Thymus (tissue), 11 donors: Measurements from ENCODE around the gene CDH13. TPM values are rescaled to one million over a fixed set of nuclear protein-coding genes. Genes with fewer than 3 reads are reported as not detected.

Experiments used
- DNase-seq, 9 donors: peaks; one replicate each; pipeline ENCODE4 v3.0.0-alpha.2; 2013; ENCODE audit warnings: low spot score in 9 of 9, low read depth in 6 of 9, missing footprints in 1 of 9
- H3K27ac ChIP-seq, 2 donors: one replicate each; pipeline ENCODE4 v1.5.1; 2013; ENCODE audit warnings: control low read depth in 1 of 2, low read depth in 1 of 2, low read length in 1 of 2, mild to moderate bottlenecking in 1 of 2, moderate library complexity in 1 of 2
- H3K27me3 ChIP-seq, 2 donors: one replicate each; pipeline ENCODE4 v1.5.1; 2013; ENCODE audit warnings: low read length in 1 of 2; ENCODE audit not compliant: control insufficient read depth in 2 of 2, insufficient read depth in 1 of 2
- H3K36me3 ChIP-seq, 2 donors: one replicate each; pipeline ENCODE4 v1.5.1; 2013; ENCODE audit warnings: low read length in 1 of 2, mild to moderate bottlenecking in 1 of 2, moderate library complexity in 1 of 2; ENCODE audit not compliant: control insufficient read depth in 2 of 2, insufficient read depth in 2 of 2
- H3K4me1 ChIP-seq, 2 donors: one replicate each; pipeline ENCODE4 v1.5.1; 2013; ENCODE audit warnings: low read length in 2 of 2; ENCODE audit not compliant: control insufficient read depth in 2 of 2, insufficient read depth in 2 of 2
- H3K4me3 ChIP-seq, 2 donors: one replicate each; pipeline ENCODE4 v1.5.1; 2013; ENCODE audit warnings: low read length in 2 of 2, control low read depth in 1 of 2, mild to moderate bottlenecking in 1 of 2
- H3K9me3 ChIP-seq, 2 donors: one replicate each; pipeline ENCODE4 v1.5.1; 2013; ENCODE audit warnings: low read length in 1 of 2, mild to moderate bottlenecking in 1 of 2; ENCODE audit not compliant: control insufficient read depth in 2 of 2, insufficient read depth in 1 of 2
- WGBS: extraction: QIAGEN DNeasy Blood & Tissue Kit; methylation state at CpG from one replicate; pipeline ENCODE4 v1.1.7; 2013; 5-methylcytosine and 5-hydroxymethylcytosine counted together
- polyA plus RNA-seq: library from polyadenylated mRNA; stranded (reverse); fragments of 200-250 nt; gene quantifications from one replicate; pipeline ENCODE4 v1.2.3, GENCODE V29; 2013
- total RNA-seq: library from RNA; stranded (reverse); fragments of 120-200 nt; gene quantifications from one replicate; pipeline ENCODE4 v1.2.4, GENCODE V29; 2013
- donor health status: healthy.

The CDH13 gene
- total and polyA plus RNA-seq, 2 donors: 1.5 to 3.7 TPM

GRCh38 chr16:82783933-82784572 lies 157.3 kb downstream of the CDH13 start:
- no peak overlapping the region for H3K27ac ChIP-seq
- DNase-seq: no peak
- no peak overlapping the region for H3K4me3 ChIP-seq
- no peaks in the 10 kb centered on the region for H3K36me3 ChIP-seq
- WGBS: 69% methylated on average over 8 of the region's 8 CpGs
- H3K9me3 ChIP-seq: no peaks in the 10 kb centered on the region
- H3K27me3 ChIP-seq: no peaks in the 10 kb centered on the region
- no peaks in the 10 kb centered on the region for H3K4me1 ChIP-seq

- Histone ChIP-seq H3K36me3 (no peaks in the 10 kb centered on the region), H3K27me3 (no peaks in the 10 kb centered on the region), H3K9me3 (no peaks in the 10 kb centered on the region), H3K4me1 (no peaks in the 10 kb centered on the region), H3K27ac (no peak overlapping the region), H3K4me3 (no peak overlapping the region)
- 94% methylated on average over 3 of the region's 3 CpGs for WGBS
- no peak for DNase-seq
These were observed 157.8 kb downstream of the CDH13 start for GRCh38 chr16:82784573-82784968.

GRCh38 chr16:82788225-82788624 lies 161.5 kb downstream of the CDH13 start:
- no peaks in the 10 kb centered on the region for H3K9me3 ChIP-seq
- H3K4me3 ChIP-seq: no peak overlapping the region
- H3K27ac ChIP-seq: no peak overlapping the region
- no peak for DNase-seq
- 62% methylated on average over 7 of the region's 7 CpGs for WGBS
- no peaks in the 10 kb centered on the region for H3K27me3 ChIP-seq
- H3K36me3 ChIP-seq: no peaks in the 10 kb centered on the region
- no peaks in the 10 kb centered on the region for H3K4me1 ChIP-seq

GRCh38 chr16:82788919-82789318 lies 162.2 kb downstream of the CDH13 start:
- Histone ChIP-seq H3K9me3 (no peaks in the 10 kb centered on the region), H3K27ac (no peak overlapping the region), H3K4me1 (no peaks in the 10 kb centered on the region), H3K27me3 (no peaks in the 10 kb centered on the region), H3K36me3 (no peaks in the 10 kb centered on the region), H3K4me3 (no peak overlapping the region)
- 81% methylated on average over 4 of the region's 4 CpGs for whole genome bisulfite sequencing
- no peak for DNase-seq

GRCh38 chr16:82792693-82793092 lies 165.9 kb downstream of the CDH13 start:
- H3K27ac ChIP-seq: no peak overlapping the region
- no peaks in the 10 kb centered on the region for H3K9me3 ChIP-seq
- no peaks in the 10 kb centered on the region for H3K27me3 ChIP-seq
- no peaks in the 10 kb centered on the region for H3K36me3 ChIP-seq
- H3K4me3 ChIP-seq: no peak overlapping the region
- 91% methylated on average over 6 of the region's 6 CpGs for WGBS
- no peak for DNase-seq
- H3K4me1 ChIP-seq: no peaks in the 10 kb centered on the region

- Histone ChIP-seq H3K27me3 (no peaks in the 10 kb centered on the region), H3K27ac (no peak overlapping the region), H3K4me3 (no peak overlapping the region), H3K36me3 (no peaks in the 10 kb centered on the region), H3K4me1 (no peaks in the 10 kb centered on the region), H3K9me3 (no peaks in the 10 kb centered on the region)
- WGBS: 83% methylated on average over 10 of the region's 10 CpGs
- no peak for DNase-seq
These were observed 166.9 kb downstream of the CDH13 start for GRCh38 chr16:82793528-82794245.

GRCh38 chr16:82796047-82796446 lies 169.3 kb downstream of the CDH13 start:
- H3K27me3 ChIP-seq: no peaks in the 10 kb centered on the region
- no peak overlapping the region for H3K4me3 ChIP-seq
- no peak overlapping the region for H3K27ac ChIP-seq
- no peaks in the 10 kb centered on the region for H3K4me1 ChIP-seq
- DNase-seq: no peak
- no peaks in the 10 kb centered on the region for H3K9me3 ChIP-seq
- 77% methylated on average over 3 of the region's 3 CpGs for WGBS
- H3K36me3 ChIP-seq: no peaks in the 10 kb centered on the region

- 95% methylated on average over 4 of the region's 4 CpGs for WGBS
- no peaks in the 10 kb centered on the region for H3K27me3 ChIP-seq
- no peaks in the 10 kb centered on the region for H3K36me3 ChIP-seq
- no peaks in the 10 kb centered on the region for H3K4me1 ChIP-seq
- no peaks in the 10 kb centered on the region for H3K9me3 ChIP-seq
- DNase-seq: no peak
- H3K27ac ChIP-seq: no peak overlapping the region
- H3K4me3 ChIP-seq: no peak overlapping the region
These were observed 174.6 kb downstream of the CDH13 start for GRCh38 chr16:82801361-82801760.

- Histone ChIP-seq H3K27ac (no peak overlapping the region), H3K4me3 (no peak overlapping the region), H3K4me1 (no peaks in the 10 kb centered on the region), H3K9me3 (no peaks in the 10 kb centered on the region), H3K27me3 (no peaks in the 10 kb centered on the region), H3K36me3 (no peaks in the 10 kb centered on the region)
- DNase-seq: no peak
- WGBS: 100% methylated on average over 1 of the region's 1 CpG
These were observed 179.1 kb downstream of the CDH13 start for GRCh38 chr16:82805866-82806265.
